Fibroblast of skin of back (primary cell): ENCODE data around the gene MALRD1.

Source experiments
- DNase-seq: peaks from one replicate; pipeline ENCODE4 v3.0.0-alpha.2; 2013

Gene MALRD1

GRCh38 chr10:19231034-19231433, 182.4 kb downstream of the MALRD1 start:
- DNase-seq: no peak

GRCh38 chr10:19245889-19246752, 197.5 kb downstream of the MALRD1 start:
- DNase-seq: peak; percentile 1

- DNase-seq: no peak
Measured at GRCh38 chr10:19247843-19248242, 199.2 kb downstream of the MALRD1 start.

- DNase-seq: peak; percentile 58
Measured at GRCh38 chr10:19250546-19250945, 201.9 kb downstream of the MALRD1 start.

DNA sequence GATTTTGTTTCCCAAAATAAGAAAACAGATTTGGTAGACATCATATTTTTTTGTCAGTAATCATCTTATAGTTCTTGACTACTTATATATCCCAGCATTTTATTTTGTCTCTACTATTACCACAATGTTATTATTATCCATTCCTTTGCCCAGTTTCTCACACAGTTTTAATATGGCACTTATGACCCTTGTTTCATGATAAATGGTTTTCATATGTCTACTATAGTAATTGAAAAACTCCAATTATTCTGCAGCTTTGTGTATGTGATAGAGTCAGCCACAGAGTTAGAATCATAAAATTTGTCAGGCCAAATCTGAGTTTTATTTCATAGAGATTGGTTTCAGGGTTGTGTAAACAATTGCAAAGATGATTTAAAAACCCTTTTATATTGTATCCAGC, 203.9 kb downstream of the MALRD1 start:
- no peak for DNase-seq

GRCh38 chr10:19256331-19256730, 207.7 kb downstream of the MALRD1 start:
- DNase-seq: no peak

GRCh38 chr10:19263262-19263661, 214.7 kb downstream of the MALRD1 start:
- no peak for DNase-seq

- no peak for DNase-seq
Measured at GRCh38 chr10:19283285-19283684, 234.7 kb downstream of the MALRD1 start.

DNA sequence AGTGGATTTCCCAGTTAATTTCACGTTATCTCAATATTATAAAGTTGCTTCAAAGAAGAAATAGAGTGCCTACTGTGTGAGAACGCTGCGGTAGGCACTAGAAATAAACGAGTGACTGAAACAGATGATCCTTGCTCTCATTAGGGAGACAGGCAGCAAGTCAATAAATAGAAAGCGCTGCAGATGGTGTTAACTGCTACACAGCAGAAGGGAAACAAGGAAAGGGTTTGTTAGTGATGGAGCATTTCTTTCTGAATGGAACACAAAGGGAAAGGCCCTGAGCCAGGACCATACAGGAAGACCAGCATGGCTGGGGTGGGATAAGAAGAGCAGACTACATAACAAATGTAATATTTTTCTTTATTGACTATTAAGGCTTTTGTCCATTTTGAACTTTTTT, 235.2 kb downstream of the MALRD1 start:
- no peak for DNase-seq

DNA sequence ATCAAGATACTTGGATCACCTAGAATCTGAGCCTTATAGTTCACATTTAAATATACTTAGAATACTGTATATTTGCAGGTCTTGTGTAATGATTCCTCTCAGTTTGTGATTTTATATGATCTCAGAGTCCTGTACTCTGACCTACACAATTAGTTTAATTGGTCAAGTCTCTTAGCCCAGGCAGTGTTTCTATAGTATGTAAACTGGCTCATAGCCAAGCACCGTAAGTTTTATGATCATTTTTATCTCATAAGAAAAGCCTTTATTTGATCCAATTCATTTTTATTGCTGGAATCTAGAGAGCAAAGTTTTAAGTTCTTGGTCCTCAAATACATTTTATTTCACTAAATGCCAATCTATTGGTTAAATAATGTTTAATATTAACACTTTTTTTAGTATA, 242.2 kb downstream of the MALRD1 start:
- no peak for DNase-seq

DNA sequence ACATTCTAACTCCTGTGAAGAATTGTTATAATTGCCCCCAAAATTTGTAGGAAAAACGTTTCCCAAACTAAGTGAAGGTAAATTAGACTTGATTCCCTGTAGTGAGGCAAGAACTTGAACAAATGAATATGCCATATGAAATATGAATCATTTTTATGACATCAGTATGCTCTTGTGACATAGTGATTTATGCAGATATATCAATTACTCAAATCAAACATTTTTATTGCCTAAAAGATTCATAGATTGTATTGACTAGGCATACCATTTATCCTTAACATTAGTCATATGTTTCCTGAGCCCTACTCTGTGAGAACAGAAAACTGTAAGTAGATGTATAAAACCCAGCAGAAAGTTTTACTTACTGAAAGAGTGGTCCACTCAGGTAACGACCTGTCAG, 245.6 kb downstream of the MALRD1 start:
- DNase-seq: no peak

- DNase-seq: no peak
Measured at GRCh38 chr10:19299645-19300044, 251.0 kb downstream of the MALRD1 start.

- DNase-seq: peak; percentile 53
Measured at GRCh38 chr10:19302117-19302516, 253.5 kb downstream of the MALRD1 start.

DNA sequence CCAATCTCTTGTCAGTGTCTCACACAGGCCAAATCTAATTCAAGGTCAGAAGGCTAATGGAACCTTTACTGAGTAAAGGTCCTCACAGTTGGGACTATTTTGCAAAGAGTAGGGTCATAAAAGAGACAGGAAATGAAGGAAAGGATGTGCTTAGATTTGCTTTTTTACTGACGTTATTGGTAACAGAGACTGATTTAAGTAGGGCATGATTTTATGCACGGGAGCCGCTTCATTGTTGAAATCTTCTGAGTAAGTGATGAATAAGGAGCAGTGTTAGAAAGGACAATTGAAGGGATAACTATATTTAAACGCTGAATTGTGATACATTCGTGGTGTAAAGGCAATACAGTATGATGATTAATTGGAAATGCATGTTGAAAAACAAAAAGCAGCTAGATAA, 261.5 kb downstream of the MALRD1 start:
- peak; percentile 0 for DNase-seq

DNA sequence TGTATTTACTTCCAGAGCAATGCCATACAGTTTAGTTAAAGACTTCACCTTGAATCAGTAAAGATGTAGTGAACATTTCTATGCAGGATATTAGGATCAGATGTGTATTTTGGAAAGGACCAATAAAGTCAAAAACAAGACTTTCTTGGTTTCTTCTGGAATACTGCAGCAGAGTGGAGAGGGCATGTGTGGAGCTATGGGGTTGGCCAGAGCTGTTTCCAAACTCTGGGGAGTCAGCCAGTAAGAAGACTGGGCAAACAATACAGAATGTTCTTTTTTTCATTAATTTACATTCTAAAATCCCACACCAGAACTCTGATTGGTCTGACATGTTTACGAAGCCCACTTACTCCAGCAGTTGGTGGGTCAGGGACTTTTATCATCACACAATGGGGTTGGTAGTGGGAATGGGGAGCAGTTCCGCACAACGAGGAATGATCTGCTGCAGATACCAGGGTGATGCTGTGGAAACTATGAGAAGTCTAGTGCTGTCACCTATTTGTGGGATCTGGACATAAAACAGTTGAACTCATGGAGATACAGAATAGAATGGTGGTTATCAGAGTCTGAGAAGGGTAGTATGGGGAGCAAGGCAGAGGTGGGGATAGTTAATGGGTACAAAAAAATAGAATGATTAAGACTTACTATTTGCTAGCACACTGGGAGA, 267.7 kb downstream of the MALRD1 start:
- DNase-seq: no peak

DNA sequence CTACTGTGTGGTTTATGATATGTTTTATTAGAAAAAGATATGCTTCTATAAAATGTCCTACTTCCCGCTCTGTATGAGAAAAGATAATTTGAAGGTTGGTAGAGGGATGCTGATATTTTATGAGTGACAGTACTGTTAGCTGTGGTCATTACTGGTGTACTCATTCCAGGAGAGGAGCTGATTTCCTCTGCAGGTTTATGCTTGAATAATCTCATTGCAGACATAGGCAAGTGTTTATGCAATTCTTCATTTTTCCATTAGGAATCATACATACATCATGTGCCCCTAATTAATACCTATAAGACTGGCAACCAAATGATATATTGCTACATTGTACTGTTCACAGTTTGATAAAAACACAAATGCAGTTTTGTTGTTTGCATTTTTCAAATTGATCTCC, 269.4 kb downstream of the MALRD1 start:
- no peak for DNase-seq

DNA sequence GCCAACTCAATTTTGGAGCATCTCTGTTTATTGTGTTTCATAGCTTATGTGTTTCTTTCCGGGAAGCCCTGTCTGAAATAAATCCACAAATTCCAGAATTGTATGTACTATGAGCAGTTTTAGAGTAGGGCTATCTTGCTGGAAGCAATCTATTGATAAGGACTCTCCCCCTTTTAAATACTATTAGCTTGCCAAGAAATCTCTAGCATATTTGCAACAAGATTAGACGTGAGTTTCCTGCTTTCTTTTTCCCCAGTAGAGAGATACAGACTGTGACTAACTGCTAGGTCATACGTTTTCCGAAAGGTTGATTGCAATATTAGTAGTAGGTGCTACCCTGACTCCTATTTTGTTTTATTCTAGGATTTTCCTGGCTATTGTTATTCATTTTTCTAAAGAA, 277.0 kb downstream of the MALRD1 start:
- no peak for DNase-seq

GRCh38 chr10:19328582-19328981, 280.0 kb downstream of the MALRD1 start:
- DNase-seq: no peak

GRCh38 chr10:19329475-19329874, 280.9 kb downstream of the MALRD1 start:
- DNase-seq: no peak

DNA sequence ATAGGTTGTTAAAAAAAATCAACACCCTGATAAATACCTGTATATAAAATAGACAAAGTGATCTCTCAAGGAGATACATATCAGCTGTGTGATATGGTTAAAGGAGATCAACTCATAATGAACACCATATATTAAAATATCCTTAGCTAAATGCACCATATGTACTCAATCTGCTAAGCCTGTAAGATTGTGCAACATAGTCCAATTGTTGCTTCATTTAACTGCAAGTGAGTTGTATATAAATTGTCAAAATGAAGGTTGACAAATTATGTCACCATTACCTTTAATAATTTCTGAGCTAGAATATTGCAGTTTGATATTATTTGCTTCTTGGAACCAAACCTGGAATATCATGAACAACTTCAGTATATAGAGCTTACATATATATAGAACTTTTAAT, 283.7 kb downstream of the MALRD1 start:
- DNase-seq: no peak

- no peak for DNase-seq
Measured at GRCh38 chr10:19333631-19334030, 285.0 kb downstream of the MALRD1 start.

DNA sequence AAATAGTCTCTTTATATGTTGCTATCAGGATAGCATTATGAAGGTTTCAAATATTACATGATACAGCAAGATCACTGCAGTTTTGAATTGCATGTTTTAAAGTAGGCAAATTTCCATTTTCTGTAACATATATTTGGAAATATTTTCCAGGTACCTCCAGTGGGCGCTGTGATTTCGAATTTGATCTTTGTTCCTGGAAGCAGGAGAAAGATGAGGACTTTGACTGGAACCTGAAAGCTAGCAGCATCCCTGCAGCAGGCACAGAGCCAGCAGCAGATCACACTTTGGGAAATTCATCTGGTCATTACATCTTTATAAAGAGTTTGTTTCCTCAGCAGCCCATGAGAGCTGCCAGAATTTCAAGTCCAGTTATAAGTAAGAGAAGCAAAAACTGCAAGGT, 299.0 kb downstream of the MALRD1 start:
- no peak for DNase-seq

GRCh38 chr10:19367176-19367575, 318.6 kb downstream of the MALRD1 start:
- DNase-seq: no peak

DNA sequence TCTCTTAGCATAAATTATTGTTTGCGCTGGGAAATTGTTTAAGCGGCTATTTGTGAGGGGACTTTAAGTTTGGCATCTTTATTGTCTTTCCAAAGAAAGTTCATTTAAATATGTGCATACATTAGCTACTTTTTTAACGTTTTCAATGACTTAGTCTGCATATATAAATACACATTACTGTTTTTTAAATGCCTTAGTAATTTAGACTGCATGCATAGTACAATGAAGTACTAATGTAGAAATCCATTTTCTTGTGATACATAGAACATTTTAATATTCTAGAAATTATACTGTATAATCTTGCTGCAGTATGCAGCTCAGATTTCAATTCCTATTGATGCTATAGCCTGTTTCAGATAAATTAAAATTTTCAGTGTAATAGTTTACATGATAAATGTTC, 325.4 kb downstream of the MALRD1 start:
- no peak for DNase-seq
